Measurements from ENCODE around the gene TOR3A. TPM values are rescaled to one million over a fixed set of nuclear protein-coding genes. Genes with fewer than 3 reads are reported as not detected.

TOR3A gene
- polyA plus RNA-seq, 3 donors, result 21.9 to 26.3 (median 24.2) TPM

DNA sequence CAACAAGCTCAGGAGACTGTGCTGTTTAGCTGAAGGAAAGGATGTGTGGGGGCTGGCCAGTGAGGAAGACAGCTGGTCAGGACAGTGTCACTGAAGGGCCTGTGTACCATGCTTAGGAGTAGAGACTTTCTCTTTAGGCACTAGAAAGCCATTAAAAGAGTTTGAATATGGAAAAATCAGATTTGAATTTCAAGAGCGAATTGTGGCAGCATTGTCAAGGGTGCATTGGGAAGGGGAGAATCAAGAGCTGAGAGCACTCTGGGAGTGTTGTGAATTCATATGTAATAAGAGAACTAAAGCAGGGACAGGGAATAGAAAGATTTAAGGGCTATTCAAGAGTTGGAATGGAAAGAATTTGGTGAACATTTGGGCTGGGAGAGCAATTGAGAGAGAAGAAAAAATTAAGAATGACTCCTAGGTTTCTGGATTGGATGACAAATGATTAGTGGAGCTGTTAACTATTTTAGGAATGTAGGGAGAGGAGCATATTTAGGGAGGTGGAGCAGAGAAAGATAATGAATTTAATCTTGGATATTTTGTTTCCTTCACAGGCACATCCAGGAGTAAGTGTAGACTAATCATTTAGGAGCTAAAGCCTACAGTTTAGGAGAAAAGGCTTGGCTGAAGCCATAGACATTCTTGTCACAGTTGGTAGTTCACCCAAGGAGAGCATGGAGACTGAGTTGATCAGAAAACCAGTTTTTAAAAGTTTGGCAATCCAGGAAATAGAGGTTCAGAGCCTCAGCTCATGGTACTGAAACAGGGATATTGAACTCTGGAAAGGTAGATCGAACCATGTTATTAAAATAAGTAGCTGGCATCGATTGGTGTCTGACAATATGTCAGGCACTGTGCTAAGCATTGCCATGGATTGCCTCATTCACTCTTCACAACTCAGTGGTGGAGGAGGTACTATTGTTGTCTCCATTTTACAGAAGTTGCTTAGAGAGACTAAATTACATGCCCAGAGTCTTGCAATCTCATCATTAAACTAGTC is 23.1 kb upstream of the TOR3A start:
- no peak for DNase-seq

DNA sequence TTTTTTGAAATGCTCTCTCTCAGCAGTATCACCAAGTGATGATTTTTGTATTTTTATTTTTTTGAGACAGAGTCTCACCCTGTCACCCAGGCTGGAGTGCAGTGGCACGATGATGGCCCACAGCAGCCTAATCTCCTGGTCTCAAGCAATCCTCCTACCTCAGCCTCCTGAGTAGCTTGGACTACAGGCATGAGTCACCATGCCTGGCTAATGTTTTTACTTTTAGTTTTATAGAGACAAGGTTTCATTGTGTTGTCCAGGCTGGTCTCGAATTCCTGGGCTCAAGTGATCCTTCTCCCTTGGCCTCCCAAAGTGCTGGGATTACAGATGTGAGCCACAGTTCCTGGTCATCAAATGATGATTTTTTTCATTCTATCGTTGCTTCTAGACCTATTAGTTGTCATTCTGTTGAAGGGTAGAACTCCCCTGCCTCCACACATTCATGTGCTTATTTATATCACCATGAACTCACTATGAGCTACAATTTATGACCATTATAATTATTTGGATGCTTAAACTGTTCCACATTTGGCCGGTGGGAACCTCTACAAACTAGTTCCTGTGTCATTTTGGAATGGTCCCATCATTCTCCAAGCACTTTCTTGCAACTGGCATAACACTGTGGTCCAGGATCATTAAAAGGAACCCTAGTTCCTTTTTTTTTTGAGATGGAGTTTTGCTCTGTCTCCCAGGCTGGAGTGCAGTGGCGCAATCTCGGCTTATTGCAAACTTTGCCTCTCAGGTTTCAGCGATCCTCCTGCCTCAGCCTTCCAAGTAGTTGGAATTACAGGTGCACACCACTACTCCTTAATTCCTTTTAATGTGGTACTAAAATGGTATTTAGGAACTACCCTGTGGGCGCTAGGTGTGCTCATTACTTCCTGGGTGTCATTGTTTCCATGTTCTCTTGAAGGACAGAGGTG is 20.2 kb upstream of the TOR3A start:
- no peak for DNase-seq

DNA sequence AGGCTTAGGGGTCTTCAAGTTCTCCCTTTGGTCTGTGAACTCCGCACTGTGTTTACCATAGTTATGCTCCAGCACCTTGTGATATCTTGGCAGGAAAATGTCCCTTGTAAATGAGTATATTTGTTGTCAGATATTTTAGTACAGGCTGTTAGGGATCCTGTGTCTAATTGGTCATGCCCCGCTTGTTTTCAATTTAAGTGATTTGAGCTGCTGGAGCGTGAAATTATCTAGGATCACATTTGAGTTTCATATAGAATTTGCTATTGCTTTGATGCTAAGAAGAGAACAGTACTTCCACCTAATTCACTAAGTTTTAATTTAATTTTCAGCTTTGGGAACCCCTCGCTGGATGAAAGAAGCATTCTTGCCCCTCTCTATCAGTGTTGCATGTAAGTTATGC is 15.4 kb upstream of the TOR3A start:
- peak; percentile 42 for DNase-seq

DNA sequence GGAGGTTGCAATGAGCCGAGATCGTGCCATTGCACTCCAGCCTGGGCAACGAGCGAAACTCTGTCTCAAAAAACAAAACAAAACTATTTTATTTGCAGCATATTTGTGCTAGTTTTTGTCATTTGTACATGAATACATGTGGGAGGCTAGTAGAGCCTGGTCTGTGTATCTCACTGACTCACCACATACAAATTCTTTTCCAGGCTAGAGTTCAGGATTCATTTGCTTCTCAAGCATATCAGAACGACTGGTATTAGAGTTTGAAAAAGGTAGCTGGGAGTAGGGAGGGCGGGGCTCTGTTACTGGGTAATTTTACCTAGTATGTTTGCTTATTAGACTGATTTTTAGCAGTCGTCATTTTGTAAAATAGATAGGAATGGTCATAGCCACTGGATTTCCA is 4.5 kb upstream of the TOR3A start:
- no peak for DNase-seq

DNA sequence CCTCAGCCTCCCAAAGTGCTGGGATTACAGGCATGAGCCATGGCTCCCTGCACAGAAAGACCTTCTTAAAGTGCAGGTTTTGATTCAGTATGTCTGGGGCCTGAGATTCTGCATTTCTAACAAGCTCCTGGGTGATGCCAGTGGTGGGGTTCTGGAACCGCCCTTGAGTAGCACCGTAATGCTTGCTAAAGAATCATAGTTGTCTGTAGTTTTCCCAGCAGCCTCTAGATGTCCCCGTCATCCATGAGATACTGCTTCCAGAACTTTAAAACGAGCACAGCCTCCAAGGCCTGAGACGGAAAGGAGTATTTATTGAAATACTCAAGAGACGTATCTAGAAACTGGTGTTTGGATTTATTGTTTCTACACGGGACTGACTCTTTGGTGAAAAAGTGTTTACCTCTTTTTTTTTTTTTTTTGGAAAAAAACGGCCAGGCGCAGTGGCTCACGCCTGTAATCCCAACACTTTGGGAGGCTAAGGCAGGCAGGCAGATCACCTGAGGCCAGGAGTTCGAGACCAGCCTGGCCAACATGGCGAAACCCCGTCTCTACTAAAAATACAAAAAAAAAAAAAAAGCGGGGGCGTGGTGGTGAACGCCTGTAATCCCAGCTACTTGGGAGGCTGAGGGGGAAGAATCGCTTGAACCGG is 2.6 kb upstream of the TOR3A start:
- DNase-seq, result peak; percentile 71

DNA sequence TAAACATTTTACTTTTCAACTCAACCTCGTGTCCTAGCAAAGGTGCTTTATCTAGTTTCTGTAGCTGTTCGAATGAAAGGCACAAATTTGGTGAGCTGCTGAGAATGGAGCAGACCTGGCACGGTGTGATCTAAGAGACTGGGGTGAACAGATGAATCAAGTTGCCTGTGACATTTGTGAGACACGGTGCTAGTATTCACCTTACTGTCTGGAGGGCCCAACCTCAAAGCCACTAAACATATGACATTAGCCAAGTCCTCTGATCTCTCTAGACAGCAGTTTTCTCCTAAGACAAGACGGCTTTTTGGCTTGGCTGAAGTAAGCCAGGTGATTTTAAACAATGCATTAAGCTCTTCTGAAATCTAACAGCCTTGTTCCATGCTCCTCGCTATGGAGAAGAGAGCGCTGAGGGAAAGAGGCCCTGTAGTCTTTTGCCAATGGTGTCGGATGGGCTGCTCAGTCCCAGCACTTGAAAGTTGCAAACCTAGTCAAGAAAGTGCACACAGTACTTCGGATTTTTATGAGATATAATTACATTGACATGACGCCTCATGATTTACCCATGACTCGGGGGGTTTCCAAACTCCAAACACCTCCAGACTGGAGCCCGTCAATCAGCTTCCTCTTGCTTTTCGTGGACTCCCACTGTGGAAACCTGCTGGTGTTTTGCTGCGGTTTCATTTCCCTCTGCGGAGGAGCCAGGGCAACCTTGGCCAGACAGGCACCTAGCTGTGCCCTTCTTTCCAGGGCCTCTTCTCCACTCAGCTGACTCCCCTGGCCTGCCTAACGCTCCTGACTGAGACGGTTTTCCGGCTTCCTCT is 794 bp upstream of the TOR3A start:
- DNase-seq, result no peak

DNA sequence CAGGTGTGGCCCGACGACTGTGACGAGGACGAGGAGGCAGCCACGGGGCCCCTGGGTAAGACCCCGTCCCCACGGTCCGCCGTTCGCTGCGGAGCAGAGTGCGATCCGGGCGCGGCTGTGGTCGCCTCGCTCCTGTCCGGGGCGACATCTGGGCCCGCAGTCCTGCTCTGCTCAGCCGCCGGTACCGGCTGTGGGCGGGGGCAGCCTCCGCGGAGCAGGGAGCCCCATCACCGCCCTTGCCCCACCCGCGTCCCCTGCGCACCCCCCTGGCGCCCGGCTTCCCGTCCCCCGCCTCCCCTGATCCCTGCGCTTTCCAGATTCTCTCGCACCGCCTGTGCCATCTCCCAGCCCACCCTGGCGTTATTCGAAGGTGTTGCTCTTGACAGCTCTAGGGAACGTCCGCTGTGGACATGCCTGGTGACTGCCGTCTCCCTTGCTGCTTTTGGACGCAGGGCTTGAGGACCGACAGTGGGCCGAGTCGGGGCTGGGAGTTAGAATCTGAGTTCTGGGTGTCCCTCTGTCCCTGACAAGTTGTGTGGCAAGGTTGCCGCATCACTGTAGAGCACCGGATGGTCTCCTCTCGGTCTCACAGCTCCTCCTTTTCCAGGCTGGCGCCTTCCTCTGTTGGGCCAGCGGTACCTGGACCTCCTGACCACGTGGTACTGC is 596 bp downstream of the TOR3A start:
- no peak for DNase-seq

DNA sequence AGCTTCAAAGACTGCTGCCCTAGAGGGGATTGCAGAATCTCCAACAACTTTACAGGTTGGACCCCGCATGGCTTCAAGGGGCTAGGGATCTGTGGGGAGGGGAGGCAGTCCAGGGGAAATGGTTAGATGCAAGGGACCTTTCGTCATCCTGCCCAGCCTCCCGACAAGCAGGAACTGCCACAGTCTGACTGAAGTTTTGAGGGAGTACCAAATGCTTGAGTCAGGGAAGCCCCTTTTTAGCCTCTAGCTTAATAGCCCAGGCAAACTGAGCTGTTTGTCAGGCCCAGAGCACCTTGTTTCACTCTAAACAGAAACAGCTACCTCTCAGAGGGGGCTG is 1.1 kb downstream of the TOR3A start:
- no peak for DNase-seq

DNA sequence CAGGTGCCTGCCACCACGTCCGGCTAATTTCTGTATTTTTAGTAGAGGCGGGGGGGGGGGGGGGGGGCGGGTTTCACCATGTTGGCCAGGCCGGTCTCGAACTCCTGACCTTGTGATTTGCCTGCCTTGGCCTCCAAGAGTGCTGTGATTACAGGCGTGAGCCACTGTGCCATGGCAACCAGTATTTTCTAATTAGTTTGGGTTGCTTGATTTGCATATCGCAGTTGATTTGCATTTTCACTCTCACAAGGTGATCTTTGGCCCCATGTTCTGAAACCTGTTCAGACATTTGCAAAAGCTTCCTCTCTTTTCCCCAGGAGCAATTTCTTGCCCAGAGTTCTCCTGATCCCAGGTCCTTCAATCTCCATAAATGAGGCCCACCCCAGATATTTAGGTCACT is 1.7 kb downstream of the TOR3A start:
- DNase-seq, result no peak

DNA sequence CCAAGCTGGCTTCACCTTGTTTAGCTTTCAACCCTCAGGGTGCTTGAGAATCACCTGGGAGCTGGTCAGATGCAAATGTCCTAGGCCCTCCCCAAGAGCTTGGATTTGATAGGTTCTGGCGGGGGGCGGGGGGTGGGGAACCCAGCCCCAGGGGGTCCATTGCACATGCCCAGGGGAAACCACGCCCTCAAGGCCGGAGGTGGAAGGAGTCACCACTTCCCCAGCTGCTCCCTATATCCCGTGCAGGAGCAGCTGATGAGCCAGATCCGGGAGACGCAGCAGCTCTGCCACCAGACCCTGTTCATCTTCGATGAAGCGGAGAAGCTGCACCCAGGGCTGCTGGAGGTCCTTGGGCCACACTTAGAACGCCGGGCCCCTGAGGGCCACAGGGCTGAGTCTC is 5.8 kb downstream of the TOR3A start:
- no peak for DNase-seq

DNA sequence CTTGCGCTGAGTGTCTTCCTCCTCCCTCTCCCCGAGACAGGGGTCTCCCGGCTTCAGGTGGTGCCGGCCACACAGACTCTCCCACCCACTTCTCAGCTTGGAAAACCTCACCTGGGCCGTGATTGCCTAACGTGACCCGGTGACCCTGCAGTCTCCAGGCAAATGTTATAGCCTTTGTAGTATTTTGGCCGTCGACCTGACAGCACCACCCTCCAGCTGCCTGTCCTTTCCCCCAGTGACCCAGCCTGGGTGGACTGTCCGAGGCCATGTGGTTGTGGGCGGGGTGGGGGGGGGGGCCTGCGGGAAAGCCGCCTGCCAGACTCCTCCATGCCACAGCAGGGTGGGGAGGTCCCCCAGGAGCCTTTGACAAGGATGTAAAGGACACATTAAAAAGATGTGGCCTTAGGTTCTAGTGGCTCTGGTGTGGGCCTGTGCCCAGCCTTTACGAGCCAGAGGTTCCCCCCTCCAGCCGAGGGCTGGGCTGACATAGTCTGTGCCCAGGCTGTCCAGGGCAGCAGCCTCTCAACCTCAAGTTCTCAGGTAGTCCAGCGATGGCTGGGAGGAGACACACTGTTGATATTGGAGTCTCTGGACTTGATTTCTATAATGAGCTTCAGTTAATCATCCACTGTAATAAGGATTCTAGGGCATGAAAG is 8.1 kb downstream of the TOR3A start:
- DNase-seq, result no peak

DNA sequence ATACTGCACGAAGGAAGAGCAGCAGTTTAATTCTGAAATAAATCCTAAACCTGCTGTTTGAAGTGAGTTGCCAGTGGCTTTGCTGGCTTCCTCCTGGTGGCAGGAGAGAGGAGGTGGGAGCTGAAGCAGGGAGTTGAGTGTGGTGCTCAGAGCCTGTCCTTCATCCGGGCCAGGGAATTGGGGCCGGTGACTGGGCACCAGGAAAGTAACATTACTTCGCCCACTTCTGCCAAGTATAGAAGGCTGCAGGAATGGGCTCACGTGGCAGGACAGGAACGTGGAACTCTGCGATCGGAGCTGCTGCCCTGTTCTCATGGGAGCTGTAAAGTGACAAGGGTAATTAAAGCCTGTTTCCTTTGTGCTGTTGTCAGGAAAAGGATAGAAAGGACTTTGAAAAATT is 8.7 kb downstream of the TOR3A start:
- no peak for DNase-seq

DNA sequence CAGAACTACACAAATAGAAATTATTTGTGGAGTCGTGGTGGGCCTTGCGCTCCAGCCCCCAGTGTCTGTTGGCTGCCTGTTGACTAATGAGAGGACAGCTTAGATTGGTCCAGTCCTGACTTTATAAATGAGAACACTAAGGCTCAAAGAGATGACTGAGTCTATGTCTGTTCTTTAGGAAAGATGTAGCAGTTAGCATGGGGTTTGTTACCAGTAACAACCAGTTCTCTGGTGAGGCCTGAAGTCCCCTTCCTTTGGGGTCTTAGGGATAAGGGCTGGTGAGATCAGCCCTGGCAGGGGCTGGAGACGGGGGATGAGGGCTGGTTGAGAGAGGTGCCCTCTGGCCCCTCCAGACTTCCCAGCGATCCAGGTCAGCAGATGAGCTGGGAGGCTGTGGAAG is 9.1 kb downstream of the TOR3A start:
- no peak for DNase-seq

DNA sequence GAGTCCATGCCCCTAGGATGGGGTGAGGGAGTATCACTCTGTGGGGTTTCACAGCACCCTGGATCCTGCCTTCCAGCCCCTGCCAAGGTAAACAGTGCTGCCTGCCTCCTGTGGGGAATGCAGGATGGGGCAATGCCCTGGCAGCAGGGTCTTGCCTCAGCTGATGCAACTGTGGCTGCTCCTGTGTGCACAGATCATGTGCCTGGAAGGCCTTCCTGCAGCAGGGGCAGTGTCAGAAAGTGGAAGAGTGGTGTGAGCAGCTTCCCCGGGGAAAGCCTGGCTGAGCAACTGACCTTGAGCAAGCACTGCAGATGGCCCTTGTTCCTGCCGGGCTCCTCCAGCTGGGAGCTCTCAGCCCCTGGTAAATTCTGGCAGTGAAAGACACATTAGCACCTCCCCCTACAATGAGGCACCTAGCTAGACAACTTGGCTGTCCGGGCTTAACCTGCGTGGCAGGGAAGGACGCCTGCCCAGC is 9.9 kb downstream of the TOR3A start:
- DNase-seq, result no peak

DNA sequence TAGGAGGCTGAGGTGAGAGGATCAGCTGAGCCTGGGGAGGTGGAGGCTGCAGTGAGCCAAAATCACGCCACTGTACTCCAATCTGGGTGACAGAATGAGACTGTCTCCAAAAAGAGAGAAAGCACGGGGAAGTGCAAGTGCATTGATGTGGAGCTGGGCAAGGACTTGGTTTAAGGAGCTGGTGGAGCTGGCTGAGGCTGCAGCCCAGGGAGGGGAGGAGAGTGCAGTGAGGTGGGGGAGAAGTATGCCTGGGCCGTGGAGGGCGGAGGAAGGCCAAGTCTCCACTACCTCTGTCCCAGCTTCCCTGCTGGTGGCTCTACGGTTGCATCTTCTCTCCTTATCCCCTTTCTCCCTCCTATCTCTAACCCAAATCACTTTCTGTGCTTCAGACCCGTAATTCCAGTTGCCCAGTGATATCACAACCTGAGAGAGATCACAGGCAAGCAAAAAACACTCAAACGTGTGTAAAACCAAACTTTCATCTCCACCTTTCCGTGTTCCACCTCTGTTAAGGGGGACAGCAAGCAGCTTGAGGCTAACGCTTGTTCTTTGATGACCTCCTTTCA is 11.1 kb downstream of the TOR3A start:
- DNase-seq, result no peak

DNA sequence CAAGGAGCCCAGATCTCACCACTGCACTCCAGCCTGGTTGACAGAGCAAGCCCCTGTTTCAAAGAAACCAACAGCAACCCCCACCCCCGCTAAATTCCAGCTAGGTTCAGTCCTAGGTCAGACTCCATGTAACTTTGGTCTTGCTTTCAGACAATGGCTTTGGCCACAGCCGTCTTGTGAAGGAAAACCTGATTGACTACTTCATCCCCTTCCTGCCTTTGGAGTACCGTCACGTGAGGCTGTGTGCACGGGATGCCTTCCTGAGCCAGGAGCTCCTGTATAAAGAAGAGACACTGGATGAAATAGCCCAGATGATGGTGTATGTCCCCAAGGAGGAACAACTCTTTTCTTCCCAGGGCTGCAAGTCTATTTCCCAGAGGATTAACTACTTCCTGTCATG is 12.9 kb downstream of the TOR3A start:
- DNase-seq, result no peak

DNA sequence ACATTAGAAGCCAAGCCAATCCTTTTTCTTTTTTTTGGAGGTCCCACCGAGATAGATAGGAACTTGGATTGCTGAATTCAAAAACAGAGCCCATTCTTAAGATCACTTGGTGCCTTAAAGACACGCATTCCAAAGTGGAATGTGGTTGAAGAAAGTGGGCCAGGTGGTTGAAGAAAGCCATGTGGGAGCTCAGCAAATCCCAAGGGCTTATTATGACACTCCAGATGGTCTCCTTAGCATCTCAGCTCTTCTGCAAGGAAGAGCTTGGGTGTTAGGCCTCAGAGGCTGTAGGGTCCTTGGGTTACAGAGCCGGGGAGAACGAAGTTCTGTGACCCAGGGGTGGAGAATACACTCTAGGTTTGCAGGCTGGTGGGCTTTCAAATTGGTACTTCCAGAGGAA is 13.5 kb downstream of the TOR3A start:
- no peak for DNase-seq

DNA sequence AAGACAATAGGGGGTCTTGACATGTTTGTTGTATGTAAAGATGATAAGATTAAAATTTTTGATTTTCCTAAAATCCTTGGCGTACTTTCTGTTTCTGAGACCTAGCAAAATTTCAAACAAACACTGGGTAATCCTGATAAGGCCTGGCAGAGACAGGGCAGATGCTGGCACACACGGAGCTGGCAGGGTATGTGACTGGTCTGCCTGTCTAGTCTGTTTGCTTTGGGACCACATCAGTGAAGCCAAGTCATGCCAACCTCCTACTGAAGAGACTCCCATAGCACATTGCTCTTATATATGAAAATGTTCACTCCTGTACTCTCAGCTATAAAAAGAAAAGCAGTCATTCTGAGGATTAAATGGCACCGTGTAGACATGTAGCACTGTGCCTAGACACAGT is 14.1 kb downstream of the TOR3A start:
- no peak for DNase-seq

DNA sequence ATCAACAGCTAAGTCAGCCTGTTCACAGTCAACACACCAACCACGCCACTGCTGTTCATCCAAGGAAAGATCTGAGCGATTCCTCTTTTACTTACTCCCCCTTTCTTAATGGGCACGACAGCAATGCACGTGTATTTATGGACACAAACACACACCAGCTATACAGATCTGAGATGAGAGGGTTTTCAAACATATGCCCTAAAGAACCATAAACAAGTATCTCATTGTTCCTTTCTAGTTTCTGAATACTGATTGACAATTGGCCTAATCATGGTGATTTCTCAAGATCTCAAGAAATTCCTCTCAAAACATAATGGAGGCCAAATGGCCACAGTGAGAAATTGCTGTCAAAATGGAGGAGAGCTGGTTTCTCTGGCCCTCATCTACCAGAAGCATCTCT is 18.0 kb downstream of the TOR3A start:
- no peak for DNase-seq

DNA sequence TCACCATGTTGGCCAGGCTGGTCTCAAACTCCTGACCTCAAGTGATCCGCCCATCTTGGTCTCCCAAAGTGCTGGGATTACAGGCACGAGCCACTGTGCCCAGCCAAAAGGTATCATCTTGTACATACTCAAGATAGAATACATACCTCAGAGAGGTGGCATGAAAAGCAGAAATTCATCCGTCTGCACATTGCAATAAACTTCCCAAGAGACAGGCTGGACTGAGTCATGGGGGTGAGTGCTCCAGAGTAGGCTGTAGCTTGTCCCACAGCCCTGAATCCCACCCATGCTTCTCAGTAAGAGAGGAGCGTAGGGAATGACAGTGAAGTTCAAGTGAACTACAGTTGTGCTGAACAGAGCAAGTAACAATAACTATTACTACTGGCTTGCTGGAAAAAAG is 19.7 kb downstream of the TOR3A start:
- DNase-seq, result no peak

Data from renal pelvis (tissue), 4 donors.